NCI-H2029 treated with DMSO at 0.1 percent for 48 hours (cell line): ENCODE data around the gene SERPINB2.
A peak's percentile ranks its signal among the peaks of the same experiment; 100 is the strongest.

Experiments
- DNase-seq: peaks from one replicate; lab custom pipeline; 2025; lab: John Stamatoyannopoulos, UW

The SERPINB2 gene

GRCh38 chr18:63887424-63887823 is at the start of gene SERPINB2:
TSS of gene SERPINB2 (plus strand) at chr18:63887705. CDS start at chr18:63891445, 3,740 bp downstream.
- DNase-seq, result no peak

GRCh38 chr18:63843008-63843407 is 44.5 kb upstream of the SERPINB2 start:
- no peak for DNase-seq

GRCh38 chr18:63844254-63844653 is 43.3 kb upstream of the SERPINB2 start:
- DNase-seq, result no peak

- DNase-seq, result peak; percentile 3
Observed at GRCh38 chr18:63848159-63848558, 39.3 kb upstream of the SERPINB2 start.

- no peak for DNase-seq
Observed at GRCh38 chr18:63850020-63850419, 37.5 kb upstream of the SERPINB2 start.

GRCh38 chr18:63850636-63851035 is 36.9 kb upstream of the SERPINB2 start:
- DNase-seq, result no peak

GRCh38 chr18:63858456-63858855 is 29.0 kb upstream of the SERPINB2 start:
- DNase-seq, result no peak

- DNase-seq, result no peak
Observed at GRCh38 chr18:63859781-63860475, 27.6 kb upstream of the SERPINB2 start.

- DNase-seq, result no peak
Observed at GRCh38 chr18:63860531-63860930, 27.0 kb upstream of the SERPINB2 start.

- no peak for DNase-seq
Observed at GRCh38 chr18:63867368-63868125, 20.0 kb upstream of the SERPINB2 start.

GRCh38 chr18:63868546-63868945 is 19.0 kb upstream of the SERPINB2 start:
- no peak for DNase-seq

GRCh38 chr18:63869374-63869773 is 18.1 kb upstream of the SERPINB2 start:
- DNase-seq, result no peak

- no peak for DNase-seq
Observed at GRCh38 chr18:63869851-63870250, 17.7 kb upstream of the SERPINB2 start.

GRCh38 chr18:63871836-63872235 is 15.7 kb upstream of the SERPINB2 start:
- no peak for DNase-seq

GRCh38 chr18:63872586-63872985 is 14.9 kb upstream of the SERPINB2 start:
- DNase-seq, result no peak

GRCh38 chr18:63878343-63878742 is 9.2 kb upstream of the SERPINB2 start:
- DNase-seq, result no peak

GRCh38 chr18:63878925-63879324 is 8.6 kb upstream of the SERPINB2 start:
- no peak for DNase-seq

GRCh38 chr18:63879709-63880108 is 7.8 kb upstream of the SERPINB2 start:
- DNase-seq, result no peak

- no peak for DNase-seq
Observed at GRCh38 chr18:63881851-63882250, 5.7 kb upstream of the SERPINB2 start.

- DNase-seq, result no peak
Observed at GRCh38 chr18:63882333-63883141, 5.0 kb upstream of the SERPINB2 start.

GRCh38 chr18:63883617-63884016 is 3.9 kb upstream of the SERPINB2 start:
- DNase-seq, result no peak

GRCh38 chr18:63888470-63889190 is 1.1 kb downstream of the SERPINB2 start:
- no peak for DNase-seq
